SH-SY5Y (cell line): ENCODE measurements around the gene REEP2.

ENCODE experiments used
- GATA2 ChIP-seq: IDR thresholded peaks from 2 replicates; pipeline ENCODE4 v1.6.1; 2011; ENCODE audit warnings: mild to moderate bottlenecking, low read depth, low read length
- GATA3 ChIP-seq: IDR thresholded peaks from 2 replicates; pipeline ENCODE4 v1.6.1; 2011; ENCODE audit warnings: low read depth, mild to moderate bottlenecking, low read length, moderate library complexity

GRCh38 chr5:138445547-138446271 lies 6.9 kb downstream of the REEP2 start:
- TF ChIP-seq GATA2: no peak
- TF ChIP-seq GATA3: no peak
